Neutrophil (primary cell): ENCODE measurements around the gene A2M.

Experiments used
- H3K27ac ChIP-seq: fragments of 200-600 bp; sonication (generic); 2 replicates; pipeline ENCODE4 v1.5.1; 2016; ENCODE audit warnings: mild to moderate bottlenecking, moderate library complexity
- H3K27me3 ChIP-seq: fragments of 200-600 bp; sonication (generic); 2 replicates; pipeline ENCODE4 v1.6.0; 2016; ENCODE audit warnings: mild to moderate bottlenecking
- H3K36me3 ChIP-seq: fragments of 200-600 bp; sonication (generic); 2 replicates; pipeline ENCODE4 v1.5.1; 2017
- H3K4me1 ChIP-seq, 2 experiments: fragments of 200-600 bp in 1 of 2; sonication (generic) in 1 of 2; 1 replicate in 1 of 2; 2 replicates in 1 of 2; pipeline versions ENCODE4 v1.5.1 to v1.6.1; 2013 to 2016; ENCODE audit warnings: low read depth in 1 of 2, low read length in 1 of 2, mild to moderate bottlenecking in 1 of 2, moderate library complexity in 1 of 2; ENCODE audit not compliant: control insufficient read depth in 1 of 2, insufficient read depth in 1 of 2
- H3K4me3 ChIP-seq, 2 experiments: fragments of 200-600 bp in 1 of 2; sonication (generic) in 1 of 2; 1 replicate in 1 of 2; 2 replicates in 1 of 2; pipeline ENCODE4 v1.5.1; 2013 to 2016; ENCODE audit warnings: low read depth in 1 of 2, low read length in 1 of 2, mild to moderate bottlenecking in 1 of 2, moderate library complexity in 1 of 2
- H3K9me3 ChIP-seq: fragments of 200-600 bp; sonication (generic); 2 replicates; pipeline ENCODE4 v1.5.1; 2016
- CTCF ChIP-seq: fragments of 200-600 bp; sonication (generic); IDR thresholded peaks from 2 replicates; pipeline ENCODE4 v1.5.1; 2016; ENCODE audit warnings: antibody characterized with exemption

The A2M gene

GRCh38 chr12:9048930-9049329 lies 66.8 kb downstream of the A2M start:
- no peaks in the 10 kb centered on the region for H3K4me1 ChIP-seq
- H3K4me3 ChIP-seq = no peak overlapping the region
- TF ChIP-seq CTCF = no peak
- H3K27ac ChIP-seq = no peak overlapping the region
- H3K36me3 ChIP-seq = no peaks in the 10 kb centered on the region
- H3K27me3 ChIP-seq = no peaks in the 10 kb centered on the region
- H3K9me3 ChIP-seq = no peaks in the 10 kb centered on the region

GRCh38 chr12:9047105-9047504 lies 68.6 kb downstream of the A2M start:
- Histone ChIP-seq H3K27me3 (no peaks in the 10 kb centered on the region), H3K4me3 (no peak overlapping the region), H3K4me1 (no peaks in the 10 kb centered on the region), H3K27ac (no peak overlapping the region), H3K9me3 (no peaks in the 10 kb centered on the region), H3K36me3 (no peaks in the 10 kb centered on the region)
- no peak for TF ChIP-seq CTCF

GRCh38 chr12:9043766-9044165 lies 72.0 kb downstream of the A2M start:
- Histone ChIP-seq H3K27me3 (no peaks in the 10 kb centered on the region), H3K27ac (no peak overlapping the region), H3K9me3 (no peaks in the 10 kb centered on the region), H3K36me3 (no peaks in the 10 kb centered on the region), H3K4me3 (no peak overlapping the region), H3K4me1 (no peaks in the 10 kb centered on the region)
- no peak for TF ChIP-seq CTCF

GRCh38 chr12:9041321-9041720 lies 74.4 kb downstream of the A2M start:
- no peaks in the 10 kb centered on the region for H3K9me3 ChIP-seq
- H3K4me3 ChIP-seq = no peak overlapping the region
- TF ChIP-seq CTCF = no peak
- H3K27ac ChIP-seq = no peak overlapping the region
- H3K36me3 ChIP-seq = no peaks in the 10 kb centered on the region
- H3K4me1 ChIP-seq = no peaks in the 10 kb centered on the region
- no peaks in the 10 kb centered on the region for H3K27me3 ChIP-seq

- Histone ChIP-seq H3K9me3 (no peaks in the 10 kb centered on the region), H3K4me3 (no peak overlapping the region), H3K36me3 (no peaks in the 10 kb centered on the region), H3K27ac (no peak overlapping the region), H3K27me3 (no peaks in the 10 kb centered on the region), H3K4me1 (no peaks in the 10 kb centered on the region)
- no peak for TF ChIP-seq CTCF
Measured at GRCh38 chr12:9040484-9041186, 75.1 kb downstream of the A2M start.
